HCT116 (cell line): Measurements from ENCODE around the gene CPSF2. TPM values are rescaled to one million over a fixed set of nuclear protein-coding genes. Genes with fewer than 3 reads are reported as not detected.
A peak's percentile ranks its signal among the peaks of the same experiment; 100 is the strongest.

Experiments
- ATAC-seq: fragments of 200-7000 bp; cut with Tn5 transposase; 2 replicates; pipeline ENCODE4 v1.9.1; 2020; ENCODE audit warnings: mild to moderate bottlenecking, moderate library complexity
- BruUV-seq: library from RNA; stranded (reverse); fragments of 400-500 nt; replicated peaks from 2 replicates; lab custom pipeline; 2021; lab: Mats Ljungman, UMichigan
- CTCF ChIA-PET: fragments of 300-600 bp; sonication (Branson Sonifier 250); formaldehyde crosslinking; loops from one replicate; lab custom pipeline; 2021; ENCODE audit warnings: antibody characterized with exemption; lab: Charles Lee
- POLR2A ChIA-PET: fragments of 300-600, 350-600 bp; sonication (Branson Sonifier 250); formaldehyde crosslinking; loops from one replicate; lab custom pipeline; 2021; ENCODE audit warnings: antibody characterized with exemption; lab: Charles Lee
- RAD21 ChIA-PET, 2 experiments: fragments of 300-600 bp; sonication (Branson Sonifier 250); formaldehyde crosslinking; loops; one replicate each; lab custom pipeline; 2023; ENCODE audit warnings: low total read pairs in 2 of 2; ENCODE audit not compliant: uncharacterized antibody in 2 of 2, unreplicated experiment in 2 of 2, low non-redundant PET in 1 of 2; lab: Charles Lee
- DNase-seq: peaks from one replicate; pipeline ENCODE4 v3.0.0-alpha.2; 2010; ENCODE audit warnings: low read depth, low spot score
- H2AFZ ChIP-seq: fragments of 200-600 bp; shearing (Covaris generic), sonication (generic); 2 replicates; pipeline ENCODE4 v1.6.1; 2017; ENCODE audit warnings: low read depth, mixed run types, mixed read lengths, antibody characterized with exemption, low read length; ENCODE audit not compliant: poor library complexity, severe bottlenecking
- H3K27ac ChIP-seq: 2 replicates; pipeline ENCODE4 v1.5.1; 2012; ENCODE audit warnings: low read depth, low read length
- H3K27me3 ChIP-seq: fragments of 200-600 bp; sonication (generic); 2 replicates; pipeline ENCODE4 v1.6.1; 2016; ENCODE audit warnings: mixed run types, low read length, mixed read lengths; ENCODE audit not compliant: insufficient read depth
- H3K36me3 ChIP-seq, 2 experiments: fragments of 200-500 bp in 1 of 2; fragments of 200-600 bp in 1 of 2; sonication (Bioruptor generic) in 1 of 2; sonication (generic) in 1 of 2; 2 replicates each; pipeline versions ENCODE4 v1.5.1 to v1.6.1; 2014 to 2016; ENCODE audit warnings: low read length in 2 of 2, inconsistent platforms in 1 of 2, mixed read lengths in 1 of 2, mixed run types in 1 of 2; ENCODE audit not compliant: insufficient read depth in 2 of 2, control insufficient read depth in 1 of 2
- H3K4me1 ChIP-seq, 2 experiments: fragments of 200-600 bp in 1 of 2; sonication (generic) in 1 of 2; 2 replicates each; pipeline versions ENCODE4 v1.5.1 to v1.6.1; 2012 to 2017; ENCODE audit warnings: low read length in 2 of 2, inconsistent platforms in 1 of 2, mild to moderate bottlenecking in 1 of 2, mixed read lengths in 1 of 2, mixed run types in 1 of 2, moderate library complexity in 1 of 2; ENCODE audit not compliant: insufficient read depth in 2 of 2, control insufficient read depth in 1 of 2
- H3K4me2 ChIP-seq: fragments of 200-600 bp; sonication (generic); 2 replicates; pipeline ENCODE4 v1.6.1; 2017; ENCODE audit warnings: mixed run types, low read length, mixed read lengths
- H3K4me3 ChIP-seq, 2 experiments: fragments of 200-600 bp in 1 of 2; sonication (generic) in 1 of 2; replicated peaks in 1 of 2; 2 replicates each; pipeline ENCODE4 v1.5.1; 2011 to 2016; ENCODE audit warnings: low read length in 2 of 2, control low read depth in 1 of 2, low read depth in 1 of 2, mild to moderate bottlenecking in 1 of 2, mixed read lengths in 1 of 2, mixed run types in 1 of 2
- H3K79me2 ChIP-seq: fragments of 200-600 bp; sonication (generic); 2 replicates; pipeline ENCODE4 v1.6.1; 2017; ENCODE audit warnings: mild to moderate bottlenecking, mixed run types, low read length, moderate library complexity, mixed read lengths; ENCODE audit not compliant: insufficient read depth
- H3K9ac ChIP-seq: fragments of 200-600 bp; sonication (generic); 2 replicates; pipeline ENCODE4 v1.6.1; 2016; ENCODE audit warnings: low read length, mixed read lengths
- H3K9me2 ChIP-seq: fragments of 200-600 bp; sonication (generic), shearing (Covaris generic); 2 replicates; pipeline ENCODE4 v1.6.1; 2017; ENCODE audit warnings: mixed run types, mild to moderate bottlenecking, moderate library complexity; ENCODE audit not compliant: insufficient read depth
- H3K9me3 ChIP-seq, 2 experiments: fragments of 200-500 bp in 1 of 2; fragments of 200-600 bp in 1 of 2; sonication (Bioruptor generic) in 1 of 2; sonication (generic) in 1 of 2; 2 replicates each; pipeline ENCODE4 v1.6.1; 2014 to 2017; ENCODE audit warnings: low read length in 2 of 2, mixed read lengths in 2 of 2, inconsistent platforms in 1 of 2, low read depth in 1 of 2, mild to moderate bottlenecking in 1 of 2, mixed run types in 1 of 2, moderate library complexity in 1 of 2; ENCODE audit not compliant: control insufficient read depth in 1 of 2, insufficient read depth in 1 of 2
- H4K20me1 ChIP-seq: fragments of 200-600 bp; sonication (generic), shearing (Covaris generic); 2 replicates; pipeline ENCODE4 v1.6.1; 2017; ENCODE audit warnings: mixed run types, mild to moderate bottlenecking, moderate library complexity; ENCODE audit not compliant: insufficient read depth
- ATF3 ChIP-seq: IDR thresholded peaks from 2 replicates; pipeline ENCODE4 v1.6.1; 2012
- CBX3 ChIP-seq: IDR thresholded peaks from 2 replicates; pipeline ENCODE4 v1.6.1; 2012; ENCODE audit warnings: low read depth
- CEBPB ChIP-seq: IDR thresholded peaks from 2 replicates; pipeline ENCODE4 v1.6.1; 2012; ENCODE audit warnings: low read depth
- EGR1 ChIP-seq: IDR thresholded peaks from 2 replicates; pipeline ENCODE4 v1.6.1; 2012; ENCODE audit warnings: low read depth
- ELF1 ChIP-seq: IDR thresholded peaks from 2 replicates; pipeline ENCODE4 v1.6.1; 2012; ENCODE audit warnings: low read depth, borderline replicate concordance
- EZH2 ChIP-seq: fragments of 200-600 bp; sonication (generic); IDR thresholded peaks from 2 replicates; pipeline ENCODE4 v1.6.1; 2017; ENCODE audit warnings: antibody characterized with exemption, mixed run types
- EZH2phosphoT487 ChIP-seq: fragments of 200-600 bp; IDR thresholded peaks from 2 replicates; pipeline ENCODE4 v1.6.1; 2018; ENCODE audit warnings: antibody characterized with exemption, borderline replicate concordance
- MAX ChIP-seq: IDR thresholded peaks from 2 replicates; pipeline ENCODE4 v1.6.1; 2012
- POLR2A ChIP-seq: IDR thresholded peaks from 2 replicates; pipeline ENCODE4 v1.7.0; 2011; ENCODE audit warnings: borderline replicate concordance; ENCODE audit not compliant: insufficient read depth, insufficient read length; ENCODE audit errors: extremely low read depth
- POLR2AphosphoS5 ChIP-seq: IDR thresholded peaks from 2 replicates; pipeline ENCODE4 v1.6.1; 2011; ENCODE audit warnings: mild to moderate bottlenecking, low read depth, low read length, moderate library complexity
- RAD21 ChIP-seq: IDR thresholded peaks from 2 replicates; pipeline ENCODE4 v1.6.1; 2012; ENCODE audit warnings: low read depth, mild to moderate bottlenecking
- REST ChIP-seq: IDR thresholded peaks from 2 replicates; pipeline ENCODE4 v1.6.1; 2012; ENCODE audit warnings: low read depth
- SIN3A ChIP-seq: IDR thresholded peaks from 2 replicates; pipeline ENCODE4 v1.6.1; 2012; ENCODE audit warnings: low read depth
- SP1 ChIP-seq: IDR thresholded peaks from 2 replicates; pipeline ENCODE4 v1.6.1; 2012; ENCODE audit warnings: low read depth
- SRF ChIP-seq: IDR thresholded peaks from 2 replicates; pipeline ENCODE4 v1.6.1; 2012; ENCODE audit warnings: low read depth
- TCF7L2 ChIP-seq: IDR thresholded peaks from 2 replicates; pipeline ENCODE4 v1.7.0; 2011; ENCODE audit warnings: borderline replicate concordance, inconsistent platforms; ENCODE audit not compliant: insufficient read depth, insufficient read length; ENCODE audit errors: extremely low read depth
- YY1 ChIP-seq: IDR thresholded peaks from 2 replicates; pipeline ENCODE4 v1.6.1; 2011; ENCODE audit warnings: low read length, low read depth, moderate library complexity, mild to moderate bottlenecking; ENCODE audit not compliant: insufficient replicate concordance; ENCODE audit errors: extremely low read depth
- ZBTB33 ChIP-seq: IDR thresholded peaks from 2 replicates; pipeline ENCODE4 v1.6.1; 2011; ENCODE audit warnings: mild to moderate bottlenecking, low read length, moderate library complexity; ENCODE audit not compliant: insufficient replicate concordance; ENCODE audit errors: extremely low read depth
- ZFX ChIP-seq: fragments of 450-650 bp; IDR thresholded peaks from 2 replicates; pipeline ENCODE4 v1.6.1; 2017
- ZNF274 ChIP-seq: fragments of 200-500 bp; sonication (Bioruptor generic); IDR thresholded peaks from 2 replicates; pipeline ENCODE4 v1.6.1; 2014; ENCODE audit warnings: mild to moderate bottlenecking, low read depth, low read length, inconsistent platforms
- intact Hi-C: fragments of 100-400 bp; cut with micrococcal nuclease; formaldehyde crosslinking; loops from 2 replicates; pipeline ENCODE4 v1.10.0; 2022
- total RNA-seq: library from RNA; stranded (reverse); gene quantifications from one replicate; pipeline ENCODE4 v1.2.1, GENCODE V29; 2021; ENCODE audit not compliant: unreplicated experiment

Gene CPSF2
- total RNA-seq, 1 experiment from 2014 or later = 77.0 TPM

GRCh38 chr14:92121670-92122350 is at the start of gene CPSF2, which contains the start of gene NDUFB1 (continued):
- TF ChIP-seq REST (no peak), EZH2phosphoT487 (no peak), ELF1 (no peak), POLR2AphosphoS5 (peak; percentile 87), RAD21 (no peak), ZFX (peak; percentile 64; the same call in 1 of the 2 replicates), SRF (no peak), CBX3 (peak; percentile 55; the same call in 1 of the 2 replicates)

GRCh38 chr14:92074555-92074954 is 47.2 kb upstream of the CPSF2 start:
- no TSS peak for BruUV-seq
- Histone ChIP-seq H3K9me3 (no peaks in the 10 kb centered on the region), H3K4me1 (no peaks in the 10 kb centered on the region), H3K36me3 (peaks cover 0 to 7% of the 10 kb centered on the region in 2 experiments; a peak in 3 of 4 replicates), H3K9ac (no peak overlapping the region), H3K79me2 (no peaks in the 10 kb centered on the region), H3K27ac (no peak overlapping the region), H2AFZ (no peak overlapping the region), H4K20me1 (no peaks in the 10 kb centered on the region), H3K27me3 (no peaks in the 10 kb centered on the region), H3K4me3 (no peak overlapping the region), H3K4me2 (no peak overlapping the region), H3K9me2 (no peaks in the 10 kb centered on the region)
- DNase-seq (no peak), ATAC-seq (no peak)
- RAD21 ChIA-PET = no interaction called here
- CTCF ChIA-PET = no interaction called here
- POLR2A ChIA-PET = no interaction called here
- intact Hi-C loops = no loop called here
- TF ChIP-seq SIN3A (no peak), POLR2A (no peak), EZH2 (no peak), ZBTB33 (no peak), ELF1 (no peak), SP1 (no peak), EZH2phosphoT487 (no peak), TCF7L2 (no peak), ATF3 (no peak), ZNF274 (no peak), MAX (no peak), SRF (no peak), ZFX (no peak), CBX3 (no peak), CEBPB (no peak), EGR1 (no peak), RAD21 (no peak), YY1 (no peak)
